GM12874 (cell line): ENCODE results near the gene P2RX4.

ENCODE experiments used
- CTCF ChIP-seq: IDR thresholded peaks from 2 replicates; pipeline ENCODE4 v1.5.1; 2011; ENCODE audit warnings: low read depth, mild to moderate bottlenecking, control low read depth, low read length, moderate library complexity; ENCODE audit not compliant: insufficient read depth

Gene P2RX4

GRCh38 chr12:121264951-121265515 lies 55.1 kb downstream of the P2RX4 start:
- TF ChIP-seq CTCF = no peak

GRCh38 chr12:121267822-121268221 lies 57.9 kb downstream of the P2RX4 start:
- no peak for TF ChIP-seq CTCF

- no peak for TF ChIP-seq CTCF
Observed at GRCh38 chr12:121273364-121273896, 63.5 kb downstream of the P2RX4 start.

- TF ChIP-seq CTCF = no peak
Observed at GRCh38 chr12:121274036-121274763, 64.3 kb downstream of the P2RX4 start.

- no peak for TF ChIP-seq CTCF
Observed at GRCh38 chr12:121277374-121277759, 67.4 kb downstream of the P2RX4 start.

- TF ChIP-seq CTCF = no peak
Observed at GRCh38 chr12:121278169-121279070, 68.5 kb downstream of the P2RX4 start.

- TF ChIP-seq CTCF = no peak
Observed at GRCh38 chr12:121279071-121279375, 69.1 kb downstream of the P2RX4 start.
